Loucy (cell line): Measurements from ENCODE around the gene CCM2.

ENCODE experiments used
- CTCF ChIP-seq: fragments of 200-600 bp; sonication (generic); conservative IDR thresholded peaks from 2 replicates; pipeline ENCODE4 v1.5.1; 2014; ENCODE audit warnings: mild to moderate bottlenecking, antibody characterized with exemption, low read length
- EZH2phosphoT487 ChIP-seq: fragments of 200-600 bp; IDR thresholded peaks from 2 replicates; pipeline ENCODE4 v1.6.1; 2018; ENCODE audit warnings: antibody characterized with exemption, mild to moderate bottlenecking, moderate library complexity, borderline replicate concordance

- TF ChIP-seq CTCF (no peak), EZH2phosphoT487 (no peak)
Observed at GRCh38 chr7:44986218-44987053, 13.6 kb upstream of the CCM2 start.
